Measurements from ENCODE around the gene BCAN. TPM values are rescaled to one million over a fixed set of nuclear protein-coding genes. Genes with fewer than 3 reads are reported as not detected.

BCAN gene
- total and polyA plus RNA-seq, 2 of the 8 experiments (the other 6 are each of a cell fraction or from before 2014, with no cell fraction given), result 4.5 to 24.0 TPM

- TF ChIP-seq RAD21 (IDR thresholded peaks at IDR 0.05 in 1 of 2, conservative IDR thresholded peaks at IDR 0.05 in 1 of 2; ENCODE audit: low read depth in 2 of 2, low read length in 2 of 2) (no peak), NANOG (IDR thresholded peaks at IDR 0.05; ENCODE audit: insufficient read depth, low read depth, low read length, poor library complexity, severe bottlenecking) (no peak), NRF1 (IDR thresholded peaks at IDR 0.05; ENCODE audit: low read depth, low read length) (no peak)
Observed at GRCh38 chr1:156640842-156641706, 843 bp upstream of the BCAN start (continued).

Measured in H1 (cell line).